ENCODE results near the gene ATXN1.

The ATXN1 gene

GRCh38 chr6:16572317-16572716 lies 188.9 kb downstream of the ATXN1 start:
- TF ChIP-seq EZH2phosphoT487 (conservative IDR thresholded peaks at IDR 0.05; ENCODE audit: low read length) (no peak), CTCF (IDR thresholded peaks at IDR 0.05; ENCODE audit: insufficient read depth, low read length, poor library complexity, severe bottlenecking) (no peak)
- Histone ChIP-seq H3K36me3 (ENCODE audit: low read length) (no peaks in the 10 kb centered on the region), H4K20me1 (ENCODE audit: low read depth, low read length) (no peaks in the 10 kb centered on the region), H3F3A (ENCODE audit: insufficient read depth) (no peaks in the 10 kb centered on the region), H3K9ac (ENCODE audit: low read length) (no peak overlapping the region), H3K4me2 (ENCODE audit: low read depth, low read length, poor library complexity, severe bottlenecking) (no peak overlapping the region), H3K4me3 (ENCODE audit: insufficient read depth, low read length, poor library complexity, severe bottlenecking) (no peak overlapping the region), H3K79me2 (ENCODE audit: insufficient read depth, low read length) (no peaks in the 10 kb centered on the region), H3K9me3 (ENCODE audit: insufficient read depth, low read length) (no peaks in the 10 kb centered on the region), H2AFZ (ENCODE audit: low read depth, low read length, severe bottlenecking) (no peak overlapping the region), H3K9me2 (replicated peaks; ENCODE audit: insufficient read depth, low read length) (0 out of 2 replicates have a peak, but pooled peaks cover 3% of the 10 kb centered on the region), H3K27me3 (ENCODE audit: low read length) (no peaks in the 10 kb centered on the region), H3K27ac (ENCODE audit: low read depth, low read length) (no peak overlapping the region)

GRCh38 chr6:16570946-16571345 lies 190.3 kb downstream of the ATXN1 start:
- Histone ChIP-seq H3K27me3 (ENCODE audit: low read length) (no peaks in the 10 kb centered on the region), H3K27ac (ENCODE audit: low read depth, low read length) (no peak overlapping the region), H3K9me2 (replicated peaks; ENCODE audit: insufficient read depth, low read length) (0 out of 2 replicates have a peak, but pooled peaks cover 3% of the 10 kb centered on the region), H3K9ac (ENCODE audit: low read length) (no peak overlapping the region), H3K36me3 (ENCODE audit: low read length) (no peaks in the 10 kb centered on the region), H2AFZ (ENCODE audit: low read depth, low read length, severe bottlenecking) (no peak overlapping the region), H3F3A (ENCODE audit: insufficient read depth) (no peaks in the 10 kb centered on the region), H3K79me2 (ENCODE audit: insufficient read depth, low read length) (no peaks in the 10 kb centered on the region), H3K9me3 (ENCODE audit: insufficient read depth, low read length) (no peaks in the 10 kb centered on the region), H3K4me3 (ENCODE audit: insufficient read depth, low read length, poor library complexity, severe bottlenecking) (no peak overlapping the region), H4K20me1 (ENCODE audit: low read depth, low read length) (no peaks in the 10 kb centered on the region), H3K4me2 (ENCODE audit: low read depth, low read length, poor library complexity, severe bottlenecking) (no peak overlapping the region)
- TF ChIP-seq EZH2phosphoT487 (conservative IDR thresholded peaks at IDR 0.05; ENCODE audit: low read length): no peak
- TF ChIP-seq CTCF (IDR thresholded peaks at IDR 0.05; ENCODE audit: insufficient read depth, low read length, poor library complexity, severe bottlenecking): no peak

- Histone ChIP-seq H3K9me2 (replicated peaks; ENCODE audit: insufficient read depth, low read length) (0 out of 2 replicates have a peak, but pooled peaks cover 3% of the 10 kb centered on the region), H3K27me3 (ENCODE audit: low read length) (no peaks in the 10 kb centered on the region), H3K36me3 (ENCODE audit: low read length) (no peaks in the 10 kb centered on the region), H3K9ac (ENCODE audit: low read length) (no peak overlapping the region), H3K4me2 (ENCODE audit: low read depth, low read length, poor library complexity, severe bottlenecking) (no peak overlapping the region), H2AFZ (ENCODE audit: low read depth, low read length, severe bottlenecking) (no peak overlapping the region), H3K9me3 (ENCODE audit: insufficient read depth, low read length) (no peaks in the 10 kb centered on the region), H3K27ac (ENCODE audit: low read depth, low read length) (no peak overlapping the region), H3K4me3 (ENCODE audit: insufficient read depth, low read length, poor library complexity, severe bottlenecking) (no peak overlapping the region), H3K79me2 (ENCODE audit: insufficient read depth, low read length) (no peaks in the 10 kb centered on the region), H3F3A (ENCODE audit: insufficient read depth) (no peaks in the 10 kb centered on the region), H4K20me1 (ENCODE audit: low read depth, low read length) (no peaks in the 10 kb centered on the region)
- TF ChIP-seq EZH2phosphoT487 (conservative IDR thresholded peaks at IDR 0.05; ENCODE audit: low read length): no peak
Measured at GRCh38 chr6:16570221-16570553, 191.1 kb downstream of the ATXN1 start.

- H3K9me3 ChIP-seq (ENCODE audit: insufficient read depth, low read length): no peaks in the 10 kb centered on the region
- H3K9ac ChIP-seq (ENCODE audit: low read length): no peak overlapping the region
- H3K4me2 ChIP-seq (ENCODE audit: low read depth, low read length, poor library complexity, severe bottlenecking): no peak overlapping the region
- no peaks in the 10 kb centered on the region for H4K20me1 ChIP-seq (ENCODE audit: low read depth, low read length)
- H3K4me3 ChIP-seq (ENCODE audit: insufficient read depth, low read length, poor library complexity, severe bottlenecking): no peak overlapping the region
- no peaks in the 10 kb centered on the region for H3K27me3 ChIP-seq (ENCODE audit: low read length)
- no peaks in the 10 kb centered on the region for H3F3A ChIP-seq (ENCODE audit: insufficient read depth)
- no peak overlapping the region for H2AFZ ChIP-seq (ENCODE audit: low read depth, low read length, severe bottlenecking)
- H3K36me3 ChIP-seq (ENCODE audit: low read length): no peaks in the 10 kb centered on the region
- H3K27ac ChIP-seq (ENCODE audit: low read depth, low read length): no peak overlapping the region
- TF ChIP-seq EZH2phosphoT487 (conservative IDR thresholded peaks at IDR 0.05; ENCODE audit: low read length) (no peak), CTCF (IDR thresholded peaks at IDR 0.05; ENCODE audit: insufficient read depth, low read length, poor library complexity, severe bottlenecking) (no peak)
- 0 out of 2 replicates have a peak, but pooled peaks cover 3% of the 10 kb centered on the region for H3K9me2 ChIP-seq (replicated peaks; ENCODE audit: insufficient read depth, low read length)
- no peaks in the 10 kb centered on the region for H3K79me2 ChIP-seq (ENCODE audit: insufficient read depth, low read length)
Measured at GRCh38 chr6:16568128-16568527, 193.1 kb downstream of the ATXN1 start.
